Muscle of leg (tissue), 11 donors: Measurements from ENCODE around the gene RSPH6A. TPM values are rescaled to one million over a fixed set of nuclear protein-coding genes. Genes with fewer than 3 reads are reported as not detected.
"Not testable (repeated sequence)": the region's sequence is repeated elsewhere in the genome, so short reads cannot be mapped to it uniquely, and the experiment has no call there.

Experiments used
- DNase-seq: peaks from one replicate; pipeline ENCODE4 v3.0.0; 2013
- H3K27ac ChIP-seq: one replicate; pipeline ENCODE4 v1.5.1; 2013; ENCODE audit warnings: mild to moderate bottlenecking, low read length, control low read depth
- H3K27me3 ChIP-seq: one replicate; pipeline ENCODE4 v1.6.1; 2013; ENCODE audit warnings: low read length; ENCODE audit not compliant: control insufficient read depth, insufficient read depth
- H3K36me3 ChIP-seq: one replicate; pipeline ENCODE4 v1.6.1; 2013; ENCODE audit warnings: low read length; ENCODE audit not compliant: control insufficient read depth, insufficient read depth
- H3K4me1 ChIP-seq: one replicate; pipeline ENCODE4 v1.6.1; 2013; ENCODE audit warnings: low read length; ENCODE audit not compliant: control insufficient read depth, insufficient read depth
- H3K4me3 ChIP-seq: one replicate; pipeline ENCODE4 v1.5.1; 2013; ENCODE audit warnings: low read length, control low read depth
- H3K9me3 ChIP-seq: replicated peaks from 2 replicates; pipeline ENCODE4 v1.6.1; 2013; ENCODE audit warnings: low read depth, low read length; ENCODE audit not compliant: control insufficient read depth
- WGBS: methylation state at CpG from one replicate; pipeline ENCODE4 v1.1.5; 2013; ENCODE audit warnings: missing lambda C conversion rate; ENCODE audit not compliant: insufficient coverage; 5-methylcytosine and 5-hydroxymethylcytosine counted together
- polyA plus RNA-seq, 8 donors: library from polyadenylated mRNA; unstranded; fragments of 120-200 nt; gene quantifications; one replicate each; pipeline versions ENCODE4 v1.2.1 to v1.2.3, GENCODE V29; 2013; ENCODE audit warnings: inconsistent platforms in 1 of 8, low replicate concordance in 1 of 8; ENCODE audit not compliant: insufficient read length in 8 of 8, insufficient read depth in 1 of 8
- total RNA-seq: library from RNA; stranded (reverse); fragments of 120-200 nt; gene quantifications from one replicate; pipeline ENCODE4 v1.2.4, GENCODE V29; 2013

The RSPH6A gene
- total and polyA plus RNA-seq, 9 donors: 0.05 to 0.11 (median 0.09) TPM; not detected in 6

- 83% methylated on average over 2 of the region's 8 CpGs for WGBS
- no peaks in the 10 kb centered on the region for H3K4me1 ChIP-seq
- no peak overlapping the region for H3K27ac ChIP-seq
- H3K4me3 ChIP-seq: no peak overlapping the region
- DNase-seq: no peak
- H3K9me3 ChIP-seq: no peaks in the 10 kb centered on the region
- H3K36me3 ChIP-seq: no peaks in the 10 kb centered on the region
- no peaks in the 10 kb centered on the region for H3K27me3 ChIP-seq
Observed at GRCh38 chr19:45754323-45754722, 60.8 kb downstream of the RSPH6A start.

GRCh38 chr19:45753548-45753947 is 61.6 kb downstream of the RSPH6A start:
- no peak overlapping the region for H3K27ac ChIP-seq
- DNase-seq: no peak
- WGBS: 34% methylated on average over 4 of the region's 6 CpGs
- H3K36me3 ChIP-seq: no peaks in the 10 kb centered on the region
- no peak overlapping the region for H3K4me3 ChIP-seq
- no peaks in the 10 kb centered on the region for H3K4me1 ChIP-seq
- no peaks in the 10 kb centered on the region for H3K27me3 ChIP-seq
- no peaks in the 10 kb centered on the region for H3K9me3 ChIP-seq

GRCh38 chr19:45752639-45753038 is 62.5 kb downstream of the RSPH6A start:
- no peaks in the 10 kb centered on the region for H3K9me3 ChIP-seq
- no peak for DNase-seq
- 89% methylated on average over 10 of the region's 12 CpGs for WGBS
- no peaks in the 10 kb centered on the region for H3K4me1 ChIP-seq
- no peaks in the 10 kb centered on the region for H3K36me3 ChIP-seq
- H3K27ac ChIP-seq: no peak overlapping the region
- no peaks in the 10 kb centered on the region for H3K27me3 ChIP-seq
- H3K4me3 ChIP-seq: no peak overlapping the region

GRCh38 chr19:45751483-45751882 is 63.6 kb downstream of the RSPH6A start:
- not testable (repeated sequence) for H3K4me3 ChIP-seq, H3K27ac ChIP-seq, DNase-seq, H3K9me3 ChIP-seq, H3K27me3 ChIP-seq, H3K4me1 ChIP-seq, H3K36me3 ChIP-seq
- no CpG with 5 or more reads among the region's 10 CpGs for WGBS

GRCh38 chr19:45747513-45747912 is 67.6 kb downstream of the RSPH6A start:
- Histone ChIP-seq H3K27ac (no peak overlapping the region), H3K9me3 (no peaks in the 10 kb centered on the region), H3K27me3 (peaks cover 14% of the 10 kb centered on the region), H3K4me1 (no peaks in the 10 kb centered on the region), H3K4me3 (no peak overlapping the region), H3K36me3 (no peaks in the 10 kb centered on the region)
- no peak for DNase-seq
- WGBS: 59% methylated on average over 2 of the region's 5 CpGs

GRCh38 chr19:45746866-45747265 is 68.2 kb downstream of the RSPH6A start:
- no peak overlapping the region for H3K4me3 ChIP-seq
- H3K36me3 ChIP-seq: no peaks in the 10 kb centered on the region
- H3K9me3 ChIP-seq: no peaks in the 10 kb centered on the region
- 60% methylated on average over 1 of the region's 5 CpGs for WGBS
- peaks cover 14% of the 10 kb centered on the region for H3K27me3 ChIP-seq
- H3K4me1 ChIP-seq: no peaks in the 10 kb centered on the region
- no peak overlapping the region for H3K27ac ChIP-seq
- DNase-seq: no peak

Other genes starting within 250 kb of the RSPH6A start
- gene OPA3, start 230.5 kb downstream of the RSPH6A start, total RNA-seq: 3.2 TPM
- 1 to 10 TPM; 5.6 to 8.6 (median 7.3) TPM for gene OPA3, start 230.5 kb downstream of the RSPH6A start, polyA plus RNA-seq
- 0.44 TPM for gene GPR4, start 213.1 kb downstream of the RSPH6A start, total RNA-seq
- gene GPR4, start 213.1 kb downstream of the RSPH6A start, polyA plus RNA-seq: 1 to 10 TPM; 1.5 to 3.2 (median 2.2) TPM
- gene EML2, start 175.9 kb downstream of the RSPH6A start, total RNA-seq: 8.2 TPM
- 10 to 100 TPM in 5 of 8 donors, 1 to 10 TPM in 3; 7.9 to 13.2 (median 11.2) TPM for gene EML2, start 175.9 kb downstream of the RSPH6A start, polyA plus RNA-seq
- 0.09 TPM for gene GIPR, start 147.1 kb downstream of the RSPH6A start, total RNA-seq
- 1 to 10 TPM in 1 of 8 donors, under 1 TPM in 6, not detected in 1; 0.04 to 1.8 (median 0.32) TPM for gene GIPR, start 147.1 kb downstream of the RSPH6A start, polyA plus RNA-seq
- 446 TPM for gene SNRPD2, start 123.4 kb downstream of the RSPH6A start, total RNA-seq
- gene SNRPD2, start 123.4 kb downstream of the RSPH6A start, polyA plus RNA-seq: 100 to 1,000 TPM; 253 to 349 (median 288) TPM
- 2.2 TPM for gene QPCTL, start 122.6 kb downstream of the RSPH6A start, total RNA-seq
- 1 to 10 TPM; 2.8 to 6.8 (median 3.9) TPM for gene QPCTL, start 122.6 kb downstream of the RSPH6A start, polyA plus RNA-seq
- 7.3 TPM for gene FBXO46, start 84.4 kb downstream of the RSPH6A start, total RNA-seq
- 10 to 100 TPM in 6 of 8 donors, 1 to 10 TPM in 2; 7.5 to 16.1 (median 12.7) TPM for gene FBXO46, start 84.4 kb downstream of the RSPH6A start, polyA plus RNA-seq
- not detected for gene MEIOSIN, start 81.9 kb downstream of the RSPH6A start, total RNA-seq
- gene MEIOSIN, start 81.9 kb downstream of the RSPH6A start, polyA plus RNA-seq: under 1 TPM in 1 of 8 donors, not detected in 7; 0.04 TPM
- gene SIX5, start 46.1 kb downstream of the RSPH6A start, total RNA-seq: 14.9 TPM
- gene SIX5, start 46.1 kb downstream of the RSPH6A start, polyA plus RNA-seq: 10 to 100 TPM; 16.7 to 31.9 (median 25.3) TPM
- gene DMPK, start 32.8 kb downstream of the RSPH6A start, total RNA-seq: 158 TPM
- 100 to 1,000 TPM; 236 to 390 (median 333) TPM for gene DMPK, start 32.8 kb downstream of the RSPH6A start, polyA plus RNA-seq
- gene DMWD, start 22.5 kb downstream of the RSPH6A start, total RNA-seq: 29.1 TPM
- 10 to 100 TPM; 32.6 to 57.1 (median 45.0) TPM for gene DMWD, start 22.5 kb downstream of the RSPH6A start, polyA plus RNA-seq
- gene SYMPK, start 47.8 kb upstream of the RSPH6A start, total RNA-seq: 25.8 TPM
- gene SYMPK, start 47.8 kb upstream of the RSPH6A start, polyA plus RNA-seq: 10 to 100 TPM; 32.5 to 44.0 (median 38.8) TPM
- not detected for gene FOXA3, start 49.0 kb upstream of the RSPH6A start, total RNA-seq
- gene FOXA3, start 49.0 kb upstream of the RSPH6A start, polyA plus RNA-seq: under 1 TPM in 3 of 8 donors, not detected in 5; 0.09 to 0.41 (median 0.12) TPM
- gene IRF2BP1, start 70.8 kb upstream of the RSPH6A start, total RNA-seq: 17.5 TPM
- gene IRF2BP1, start 70.8 kb upstream of the RSPH6A start, polyA plus RNA-seq: 10 to 100 TPM; 16.4 to 21.8 (median 19.4) TPM
- 1.3 TPM for gene MYPOP, start 87.3 kb upstream of the RSPH6A start, total RNA-seq
- 1 to 10 TPM; 3.4 to 5.5 (median 4.2) TPM for gene MYPOP, start 87.3 kb upstream of the RSPH6A start, polyA plus RNA-seq
- gene NANOS2, start 99.5 kb upstream of the RSPH6A start, total RNA-seq: not detected
- not detected for gene NANOS2, start 99.5 kb upstream of the RSPH6A start, polyA plus RNA-seq
- gene NOVA2, start 158.6 kb upstream of the RSPH6A start, total RNA-seq: 0.98 TPM
- 1 to 10 TPM; 2.6 to 5.3 (median 3.9) TPM for gene NOVA2, start 158.6 kb upstream of the RSPH6A start, polyA plus RNA-seq
- gene CCDC61, start 180.2 kb upstream of the RSPH6A start, total RNA-seq: 6.1 TPM
- 1 to 10 TPM; 6.2 to 9.0 (median 7.0) TPM for gene CCDC61, start 180.2 kb upstream of the RSPH6A start, polyA plus RNA-seq
- 0.27 TPM for gene PGLYRP1, start 207.7 kb upstream of the RSPH6A start, total RNA-seq
- 1 to 10 TPM in 2 of 8 donors, under 1 TPM in 6; 0.60 to 2.3 (median 0.66) TPM for gene PGLYRP1, start 207.7 kb upstream of the RSPH6A start, polyA plus RNA-seq
- gene IGFL4, start 225.7 kb upstream of the RSPH6A start, total RNA-seq: 1.9 TPM
- gene IGFL4, start 225.7 kb upstream of the RSPH6A start, polyA plus RNA-seq: 10 to 100 TPM in 1 of 8 donors, 1 to 10 TPM in 7; 1.2 to 11.3 (median 2.9) TPM